Muscle of arm (tissue), 14 donors: Measurements from ENCODE around the gene ZNF354B. TPM values are rescaled to one million over a fixed set of nuclear protein-coding genes. Genes with fewer than 3 reads are reported as not detected.
A peak's percentile ranks its signal among the peaks of the same experiment; 100 is the strongest.
"Not testable (repeated sequence)": the region's sequence is repeated elsewhere in the genome, so short reads cannot be mapped to it uniquely, and the experiment has no call there.

Source experiments
- DNase-seq: peaks from one replicate; pipeline ENCODE4 v3.0.0-alpha.2; 2013
- long read RNA-seq, 11 donors: transcript quantifications; one replicate each; lab custom pipeline, GENCODE V29; 2026
- polyA plus RNA-seq, 12 donors: library from polyadenylated mRNA; unstranded; fragments of 120-200 nt; gene quantifications; one replicate each; pipeline ENCODE4 v1.2.1, GENCODE V29; 2013; ENCODE audit not compliant: insufficient read length in 12 of 12

ZNF354B gene
- 10 to 100 TPM in 11 of 12 donors, not detected in 1; 11.7 to 24.3 (median 14.8) TPM for polyA plus RNA-seq
- long read RNA-seq, donor 1, partial matches to known transcripts: 0 of 6 reads
- long read RNA-seq, donor 1, other reads (novel, unspliced or antisense): 0 of 6 reads
- long read RNA-seq, donor 2, partial matches to known transcripts: 0 of 2 reads
- long read RNA-seq, donor 2, other reads (novel, unspliced or antisense): 0 of 2 reads
- long read RNA-seq, donor 3, partial matches to known transcripts: 0 of 1 reads
- long read RNA-seq, donor 3, other reads (novel, unspliced or antisense): 0 of 1 reads
- long read RNA-seq, donor 4, partial matches to known transcripts: 0 of 2 reads
- long read RNA-seq, donor 4, other reads (novel, unspliced or antisense): 0 of 2 reads
- long read RNA-seq, donor 5, partial matches to known transcripts: 0 of 2 reads
- long read RNA-seq, donor 5, other reads (novel, unspliced or antisense): 0 of 2 reads
- long read RNA-seq, donor 6, partial matches to known transcripts: 0 of 4 reads
- long read RNA-seq, donor 6, other reads (novel, unspliced or antisense): 0 of 4 reads
- long read RNA-seq, donor 7, partial matches to known transcripts: 0 of 1 reads
- long read RNA-seq, donor 7, other reads (novel, unspliced or antisense): 0 of 1 reads
- long read RNA-seq, donor 8, partial matches to known transcripts: 0 of 3 reads
- long read RNA-seq, donor 8, other reads (novel, unspliced or antisense): 0 of 3 reads
- long read RNA-seq, donor 9, partial matches to known transcripts: 0 of 2 reads
- long read RNA-seq, donor 9, other reads (novel, unspliced or antisense): 0 of 2 reads
- long read RNA-seq, donor 10, partial matches to known transcripts: 0 of 5 reads
- long read RNA-seq, donor 10, other reads (novel, unspliced or antisense): 0 of 5 reads
- long read RNA-seq, donor 11, partial matches to known transcripts: 0 of 3 reads
- long read RNA-seq, donor 11, other reads (novel, unspliced or antisense): 0 of 3 reads

DNA sequence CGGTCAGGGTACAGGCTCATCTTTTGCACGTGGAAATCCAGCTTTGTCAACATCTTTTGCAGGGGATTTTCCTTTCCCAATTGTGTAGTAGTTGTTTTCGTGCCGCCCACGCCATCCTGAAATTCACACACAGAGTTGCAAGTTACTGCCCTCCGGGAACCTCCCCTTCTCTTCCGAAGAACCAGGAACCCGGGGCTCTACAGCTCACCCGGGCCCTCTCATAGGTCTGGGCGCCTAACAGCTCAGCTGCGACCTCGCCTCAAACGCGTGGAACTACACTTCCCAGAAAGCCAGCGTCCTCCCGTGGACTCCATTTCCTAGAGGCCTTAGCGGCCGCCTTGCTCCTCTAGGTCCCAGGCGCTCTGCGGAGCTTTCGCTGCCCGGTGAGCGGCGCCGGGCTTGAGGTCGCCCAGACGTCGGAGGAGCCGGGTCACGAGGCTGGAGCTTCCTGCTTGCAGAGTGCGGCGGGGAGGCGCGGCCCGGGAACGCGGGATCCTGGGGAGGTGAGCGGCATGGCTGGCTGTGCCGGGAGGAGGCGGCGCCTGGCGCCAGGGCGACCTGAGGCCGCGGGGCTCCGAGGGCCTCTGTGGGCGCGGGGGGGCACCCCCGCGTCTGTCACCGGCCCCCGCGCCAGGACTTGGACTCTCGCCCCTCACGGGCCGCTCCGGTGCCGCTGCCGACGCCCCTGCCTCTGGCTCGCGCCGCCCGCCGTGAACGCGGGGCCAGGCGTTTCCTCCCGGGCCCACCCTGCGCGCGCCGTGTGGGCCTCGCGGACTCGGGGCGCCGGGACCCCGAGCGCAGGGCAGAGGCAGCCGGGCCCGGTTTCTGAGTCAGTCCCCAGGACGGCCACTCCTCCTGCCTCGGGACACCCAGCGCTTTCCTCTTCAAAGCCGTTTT, at the start of gene ZNF354B:
TSS of gene ZNF354B (plus strand) at position 329 of the 897 bp plus-strand sequence. CDS start 1,095 bp downstream, outside the sequence.
- DNase-seq: peak; percentile 91

DNA sequence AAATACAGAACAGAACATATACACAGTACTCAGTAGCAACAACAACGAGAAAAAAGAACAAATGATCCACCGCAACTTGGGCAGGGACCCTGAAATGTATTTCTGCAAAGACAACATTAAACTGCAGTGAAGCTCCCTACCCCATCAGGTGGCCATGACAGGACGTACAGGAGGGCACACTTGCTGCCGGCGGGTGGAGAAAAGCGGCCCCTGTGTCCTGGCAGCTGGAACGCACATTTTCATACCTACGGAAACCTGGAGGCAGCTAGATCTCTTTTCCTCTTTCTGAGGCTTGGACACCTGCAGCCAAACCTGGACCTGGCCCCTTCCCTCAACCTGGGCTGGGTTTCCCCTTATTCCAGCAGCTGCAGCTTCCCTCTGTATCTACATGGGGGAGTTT, 42.2 kb upstream of the ZNF354B start:
- DNase-seq: no peak

DNA sequence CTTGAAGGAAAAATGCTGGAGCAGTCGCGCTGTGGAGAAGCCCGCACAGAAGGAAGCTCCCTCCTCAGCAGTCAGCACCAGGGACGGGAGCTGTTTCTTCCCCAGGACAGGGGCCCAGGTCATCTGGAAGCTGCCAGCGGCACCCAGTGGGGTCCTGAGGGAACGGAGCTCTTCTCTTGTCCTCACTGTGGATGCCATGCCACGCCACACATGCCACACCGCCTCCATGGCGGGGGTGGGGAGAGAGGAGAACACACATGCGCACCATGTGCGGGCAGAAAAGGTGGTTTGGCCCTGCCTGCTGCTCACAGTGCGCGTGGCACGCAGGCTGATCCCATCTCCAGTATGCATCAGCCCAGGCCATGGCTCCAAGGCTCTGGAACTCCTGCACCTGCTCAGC, 41.7 kb upstream of the ZNF354B start:
- DNase-seq: no peak

DNA sequence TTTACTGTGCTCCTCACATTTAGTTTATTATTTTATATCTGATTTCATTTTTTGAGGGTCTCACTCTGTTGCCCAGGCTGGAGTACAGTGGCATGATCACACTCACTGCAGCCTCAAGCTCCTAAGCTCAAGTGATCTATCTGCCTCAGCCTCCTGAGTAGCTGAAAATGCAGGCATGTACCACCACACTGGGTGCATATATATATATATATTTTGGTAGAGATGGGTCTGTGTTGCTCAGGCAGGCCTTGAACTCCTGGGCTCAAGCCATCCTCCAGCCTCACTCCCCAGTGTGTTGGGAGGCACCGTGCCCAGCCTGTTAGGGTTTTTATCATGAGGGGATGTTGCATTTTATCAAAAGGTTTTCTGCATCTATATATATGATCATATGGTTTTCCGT, 39.8 kb upstream of the ZNF354B start:
- no peak for DNase-seq

DNA sequence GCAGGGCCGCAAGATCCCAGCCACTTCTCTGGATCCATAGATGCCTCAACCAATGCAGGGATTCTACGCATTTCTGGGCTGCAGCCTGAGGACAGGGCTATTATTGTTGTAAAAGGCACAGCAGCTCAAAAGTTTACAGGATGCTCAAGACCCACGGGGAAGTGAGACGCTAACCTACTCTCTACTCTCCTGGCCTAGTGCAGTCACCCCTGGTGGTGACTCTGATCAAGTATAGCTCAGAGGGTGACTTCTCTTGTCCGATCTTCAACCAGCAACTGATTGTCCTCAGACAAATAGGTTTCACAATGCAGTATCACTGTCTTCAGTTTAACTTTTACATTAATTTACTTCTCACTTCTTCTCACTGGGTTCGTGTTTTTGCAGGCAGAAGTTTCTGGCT, 34.3 kb upstream of the ZNF354B start:
- no peak for DNase-seq

DNA sequence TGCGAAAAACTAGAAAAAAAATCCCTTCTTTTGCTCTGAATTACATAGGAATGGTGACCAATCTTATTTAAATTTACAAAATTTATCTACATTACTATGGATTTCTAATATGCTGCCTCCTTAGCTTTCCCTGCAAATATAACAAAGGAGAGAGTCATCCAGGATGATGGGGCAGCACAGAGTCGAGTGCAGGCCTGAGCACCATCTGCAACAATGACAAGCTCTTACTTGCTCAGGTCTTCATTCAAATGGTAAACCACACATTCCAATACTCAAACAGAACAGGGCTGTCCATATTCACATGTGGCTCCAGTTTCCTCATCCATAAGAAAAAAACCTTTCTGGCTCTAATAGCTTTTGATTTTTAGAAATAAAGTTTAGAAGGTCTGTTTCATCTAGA, 33.5 kb upstream of the ZNF354B start:
- no peak for DNase-seq

DNA sequence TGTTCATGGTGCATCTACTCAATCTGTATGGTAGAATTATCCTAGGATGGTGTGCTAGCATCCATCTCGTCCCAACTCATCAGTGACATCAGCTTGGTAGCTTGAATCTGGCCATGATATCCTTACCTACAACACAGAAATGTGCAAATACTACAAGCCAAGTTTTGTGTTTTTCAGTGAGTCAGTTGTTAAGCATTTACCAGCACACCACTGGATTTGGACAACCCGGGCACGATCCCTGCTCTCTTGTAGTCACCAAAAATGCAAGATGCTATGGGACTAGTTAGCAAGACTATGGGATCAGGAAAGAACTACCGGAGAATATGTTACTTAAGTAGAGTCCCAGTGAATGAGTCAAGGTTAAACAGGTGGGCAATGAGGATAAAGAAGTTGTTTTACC, 32.1 kb upstream of the ZNF354B start:
- DNase-seq: no peak

DNA sequence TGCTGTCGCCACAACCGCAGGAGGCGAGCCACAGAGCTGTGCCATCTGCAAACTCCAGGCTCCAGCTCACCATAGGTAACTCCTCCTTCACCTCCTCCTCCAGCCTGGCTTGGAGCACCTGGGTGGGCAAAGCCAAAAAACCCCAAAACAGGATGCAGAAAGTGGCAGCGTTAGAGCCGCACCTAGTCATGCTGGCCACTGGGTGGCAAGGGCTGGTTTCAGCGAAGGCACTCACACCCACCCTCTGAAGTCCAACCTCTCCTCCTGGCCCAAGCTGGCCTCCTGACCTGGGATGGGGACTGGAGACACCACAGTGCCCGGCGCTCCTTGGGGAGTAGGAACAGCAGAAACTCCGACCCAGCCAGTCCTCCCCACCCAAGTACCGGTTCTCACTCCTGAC, 28.7 kb upstream of the ZNF354B start:
- no peak for DNase-seq

DNA sequence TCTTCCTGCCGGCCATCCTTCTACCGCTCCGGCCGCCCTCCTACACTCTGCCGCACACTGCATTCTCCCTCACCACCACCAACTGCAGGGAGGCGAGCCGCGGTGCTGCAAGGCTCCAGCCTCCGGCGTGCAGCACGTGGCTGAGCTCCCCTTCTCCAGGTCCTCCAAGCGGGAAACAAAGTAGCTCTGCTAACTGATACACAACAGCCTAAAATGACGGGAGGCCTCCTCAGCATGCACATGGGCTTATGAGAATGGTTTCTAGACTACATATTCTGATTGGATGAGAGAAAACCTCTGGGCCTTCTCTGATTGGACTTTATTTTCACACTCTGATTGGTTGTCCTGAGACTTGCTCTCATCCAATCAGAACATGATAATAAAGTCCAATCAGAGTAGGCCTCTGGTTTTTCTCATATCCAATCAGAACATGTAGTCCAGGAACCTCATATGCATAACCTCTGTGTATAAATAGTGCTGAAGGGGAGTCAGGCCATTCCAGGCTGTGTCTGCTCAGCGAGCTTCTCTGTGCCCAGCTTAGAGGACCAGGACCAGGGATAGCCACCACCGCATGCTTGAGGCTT, 27.0 kb upstream of the ZNF354B start:
- DNase-seq: no peak

DNA sequence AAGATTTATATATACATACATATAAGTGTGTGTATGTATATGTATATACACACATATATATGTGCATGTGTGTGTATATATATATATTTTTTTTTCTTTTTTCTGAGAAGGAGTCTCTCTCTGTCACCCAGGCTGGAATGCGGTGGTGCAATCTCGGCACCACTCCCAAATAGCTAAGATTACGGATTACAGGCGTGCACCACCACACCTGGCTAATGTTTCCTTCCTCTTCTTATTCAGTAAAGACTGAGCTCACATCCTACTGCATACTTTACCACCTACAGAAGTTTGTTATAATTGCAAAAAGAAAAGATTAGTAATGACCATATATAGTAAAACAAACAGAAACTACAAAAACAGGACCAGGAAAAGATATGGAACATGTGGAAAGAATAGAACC, 23.1 kb upstream of the ZNF354B start:
- DNase-seq: no peak

DNA sequence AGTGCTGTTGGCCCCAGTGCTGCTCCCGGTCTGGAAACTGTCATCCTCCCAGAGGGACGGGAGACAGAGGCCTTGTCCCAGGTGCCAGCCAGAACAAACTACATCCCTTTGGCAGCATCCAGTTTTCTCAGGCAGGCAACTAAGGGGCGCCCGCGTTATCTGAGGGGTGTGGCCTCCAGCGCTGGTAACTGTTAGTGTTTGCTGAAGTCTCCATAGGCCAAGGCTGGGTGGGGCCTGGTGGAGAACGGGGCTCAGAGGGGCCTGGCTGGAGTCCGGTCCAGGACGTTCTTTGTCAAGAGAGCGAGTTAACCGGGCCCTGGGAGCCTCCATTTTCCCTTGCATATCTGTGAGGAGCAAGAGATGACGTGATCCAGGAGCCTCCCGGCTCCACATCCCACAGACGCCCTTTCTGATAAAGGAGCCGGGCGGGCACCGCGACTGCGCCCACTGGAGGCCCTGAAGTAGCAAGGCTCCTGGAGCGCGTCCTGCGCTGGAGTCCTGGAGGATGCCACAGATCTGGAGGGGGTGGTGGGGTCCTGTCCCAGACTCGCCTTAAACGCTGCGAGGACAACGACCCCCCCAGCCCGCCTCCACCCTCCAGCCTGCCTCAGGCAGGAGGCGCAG, 20.9 kb upstream of the ZNF354B start:
- DNase-seq: not testable (repeated sequence)

DNA sequence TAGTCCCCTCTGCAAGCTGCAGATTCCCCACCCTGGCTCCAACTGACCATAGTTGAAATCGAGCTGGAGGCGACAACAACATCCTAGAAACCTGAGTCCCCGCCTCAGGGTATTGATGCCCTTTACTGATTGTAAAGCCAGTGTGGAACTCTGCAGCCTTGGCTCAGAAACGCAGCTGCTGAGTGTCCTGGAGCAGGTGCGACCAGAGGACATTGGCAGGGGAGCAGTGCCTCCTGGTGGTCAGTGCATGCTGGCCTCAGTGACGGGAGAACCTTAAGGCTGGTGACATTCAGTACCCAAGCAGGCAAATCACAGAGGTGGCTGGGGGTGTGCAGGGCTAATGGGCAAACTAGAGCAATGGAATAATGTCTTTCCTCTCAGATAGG, 20.4 kb upstream of the ZNF354B start:
- DNase-seq: peak; percentile 24

DNA sequence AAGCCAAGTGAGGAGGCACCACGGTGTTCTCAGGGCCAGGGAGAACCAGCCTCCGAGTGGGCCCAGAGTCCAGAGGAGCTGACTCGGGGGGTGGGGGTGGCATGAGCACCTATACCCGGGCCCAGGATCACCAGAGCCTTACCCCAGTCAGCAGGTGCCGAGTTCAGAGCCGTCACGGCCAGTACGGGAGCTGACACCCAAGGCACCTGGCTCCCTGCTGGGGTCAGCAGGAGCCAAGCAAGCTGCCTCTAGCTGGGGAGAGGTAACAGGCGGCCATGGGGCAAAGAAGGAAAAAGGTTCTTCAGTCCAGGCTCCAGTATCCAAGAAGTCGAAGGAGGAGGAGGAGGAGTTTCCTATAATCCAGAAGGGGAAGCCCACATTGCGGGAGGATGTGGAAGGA, 19.4 kb upstream of the ZNF354B start:
- not testable (repeated sequence) for DNase-seq

DNA sequence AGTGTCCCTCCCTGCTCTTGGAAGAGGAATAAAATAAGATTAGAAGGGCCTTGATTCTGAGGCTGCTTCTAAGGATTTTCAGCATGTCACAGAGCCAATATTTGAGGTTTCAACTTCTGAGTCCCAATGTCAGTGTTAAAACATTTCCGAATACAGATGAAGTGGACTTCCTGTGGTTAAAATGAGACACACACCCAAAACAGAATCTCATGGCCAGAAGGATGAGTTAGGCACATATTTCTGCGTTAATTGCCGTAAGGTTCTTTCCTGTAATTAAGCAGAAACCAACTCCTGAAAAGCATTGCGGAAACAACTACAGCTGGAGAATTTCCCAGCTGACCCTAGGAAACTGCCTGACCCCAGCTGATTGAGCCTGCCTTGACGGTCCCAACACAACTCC, 10.4 kb upstream of the ZNF354B start:
- DNase-seq: no peak

DNA sequence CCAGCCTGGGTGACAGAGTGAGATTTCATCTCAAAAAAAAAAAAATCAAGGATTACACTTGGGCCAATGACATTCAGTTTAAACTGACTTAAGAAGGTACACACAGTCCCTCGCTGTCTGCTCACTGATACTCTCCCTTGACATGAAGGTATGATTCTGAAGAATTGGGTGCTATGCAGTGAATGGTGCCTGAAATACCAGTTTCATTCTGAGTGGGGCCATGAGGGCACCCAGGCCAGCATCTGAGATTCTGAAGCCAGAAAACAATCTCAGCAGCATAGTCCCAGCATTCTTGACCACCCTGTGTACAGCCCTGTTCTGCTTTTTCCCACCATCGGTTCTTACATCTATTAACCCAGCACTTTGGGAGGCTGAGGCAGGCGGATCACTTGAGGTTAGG, 7.8 kb upstream of the ZNF354B start:
- DNase-seq: no peak

DNA sequence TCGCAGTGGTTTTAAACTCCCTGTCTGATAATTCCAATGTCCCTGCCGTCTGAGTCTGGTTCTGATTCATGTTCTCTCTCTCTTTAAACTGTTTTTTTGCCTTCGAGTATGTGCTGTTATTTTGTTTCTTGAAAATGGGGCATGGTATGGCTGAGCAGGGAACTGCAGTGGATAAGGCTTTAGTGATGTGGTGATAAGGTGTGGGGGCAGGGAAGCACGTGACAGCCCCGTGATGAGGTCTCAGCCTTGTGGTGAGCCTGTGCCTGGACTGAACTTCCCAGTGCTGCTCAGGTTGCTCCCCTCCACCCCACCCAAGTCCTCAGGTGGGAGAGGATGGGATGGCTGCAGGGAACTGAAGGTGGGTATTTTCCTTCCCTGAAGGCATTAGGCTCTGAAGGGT, 5.5 kb upstream of the ZNF354B start:
- no peak for DNase-seq

DNA sequence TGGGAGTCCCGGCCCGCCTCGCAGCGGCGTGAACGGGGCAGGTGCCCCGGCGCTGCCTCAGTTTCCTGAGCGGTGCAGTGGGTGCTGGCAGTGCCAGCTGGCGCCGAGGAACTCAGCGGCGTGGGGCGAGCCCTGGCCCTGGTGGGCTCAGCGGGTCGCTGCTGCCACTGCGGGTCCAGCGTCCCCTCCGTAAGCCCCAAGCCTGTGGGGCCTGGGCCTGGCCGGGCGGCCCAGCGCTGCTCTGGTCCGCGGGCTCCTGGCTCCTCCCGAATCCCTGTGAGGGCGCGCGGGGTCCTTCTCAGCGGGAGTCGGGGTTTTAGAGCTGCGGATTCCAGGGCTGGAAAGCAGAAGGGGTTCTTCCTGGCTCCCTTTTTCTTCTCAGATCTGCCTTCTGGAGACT, 862 bp downstream of the ZNF354B start:
- not testable (repeated sequence) for DNase-seq

DNA sequence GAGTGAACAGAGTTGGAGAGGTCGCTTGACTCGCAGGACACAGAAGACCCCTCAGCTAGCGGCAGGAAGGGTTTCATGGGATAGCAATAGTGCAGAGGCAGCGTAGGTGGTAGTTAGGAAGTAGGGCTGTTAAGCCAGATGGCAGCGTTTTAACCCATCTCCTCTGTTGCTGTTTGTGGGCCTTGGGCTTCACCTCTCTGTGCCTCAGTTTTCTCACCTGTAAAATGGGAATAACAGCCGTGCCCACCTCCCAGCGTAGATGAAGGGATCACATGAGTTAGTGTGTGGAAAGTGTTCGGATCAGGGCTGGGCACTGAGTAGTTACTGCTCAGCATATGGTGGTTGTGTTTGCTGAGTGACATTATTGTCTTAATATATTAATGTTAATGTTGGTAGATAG, 1.9 kb downstream of the ZNF354B start:
- DNase-seq: no peak

DNA sequence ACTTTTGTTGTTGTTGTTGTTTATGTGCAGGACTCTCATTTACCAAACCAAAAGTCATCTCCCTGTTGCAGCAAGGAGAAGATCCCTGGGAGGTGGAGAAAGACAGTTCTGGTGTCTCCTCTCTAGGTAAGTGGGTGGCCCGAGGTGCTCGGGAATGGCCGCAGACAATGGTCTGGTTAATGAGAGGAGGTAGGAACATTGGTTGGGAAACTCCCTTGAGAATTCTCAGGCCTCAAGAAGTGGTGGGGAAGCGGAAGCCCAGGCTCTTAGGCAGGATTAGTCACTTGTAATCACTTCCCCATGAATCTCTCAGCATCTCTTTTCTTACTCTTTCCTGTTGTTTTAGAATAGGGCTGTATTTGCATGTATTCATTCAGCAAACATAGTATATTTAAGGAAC, 7.2 kb downstream of the ZNF354B start:
- DNase-seq: no peak

DNA sequence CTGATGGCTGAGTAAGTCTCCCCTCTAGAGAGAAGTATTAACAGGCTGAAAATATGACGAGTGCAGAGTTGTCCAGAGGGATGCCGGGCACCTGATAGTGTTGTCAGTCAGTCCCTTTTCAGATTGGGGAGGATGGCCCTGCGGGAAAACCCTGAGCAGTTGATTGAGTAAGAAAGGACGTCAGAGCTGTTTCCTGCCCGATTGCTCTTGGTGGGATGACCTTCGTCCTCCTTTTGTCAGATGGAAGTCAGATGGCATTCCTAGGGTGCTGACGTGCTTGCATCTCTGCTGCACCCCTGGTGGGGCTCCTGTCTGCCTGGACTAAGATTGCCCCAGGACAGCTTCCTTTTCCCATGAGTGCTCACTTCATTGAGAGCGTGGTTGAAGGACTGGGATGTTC, 9.8 kb downstream of the ZNF354B start:
- DNase-seq: no peak

DNA sequence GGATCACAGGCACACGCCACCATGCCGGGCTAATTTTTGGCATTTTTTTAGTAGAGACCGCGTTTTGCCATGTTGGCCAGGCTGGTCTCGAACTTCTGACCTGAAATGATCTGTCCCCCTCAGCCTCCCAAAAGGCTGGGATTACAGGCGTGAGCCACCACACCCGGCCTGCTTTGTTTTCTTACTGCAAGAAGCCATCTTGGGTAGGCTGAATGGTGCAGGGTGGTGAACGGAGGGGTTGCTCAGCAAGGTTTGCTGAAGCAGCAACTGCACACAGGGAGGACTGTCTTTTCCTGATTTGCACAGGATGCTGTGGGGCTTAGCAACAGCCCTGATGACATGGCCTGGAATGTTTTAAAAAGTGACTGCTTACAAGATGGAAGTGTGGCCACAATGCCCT, 10.7 kb downstream of the ZNF354B start:
- DNase-seq: no peak
